Fibroblast of pulmonary artery (primary cell): Measurements from ENCODE around the gene LCTL.

Source experiments
- DNase-seq: peaks from one replicate; pipeline ENCODE4 v3.0.0-alpha.2; 2010; ENCODE audit warnings: low read depth
- H3K4me3 ChIP-seq: replicated peaks from 2 replicates; pipeline ENCODE4 v1.5.1; 2011; ENCODE audit warnings: low read depth, mild to moderate bottlenecking, control low read depth, low read length, moderate library complexity
- TF ChIP-seq, protein P1 (sequence below): IDR thresholded peaks from 2 replicates; pipeline ENCODE4 v1.5.1; 2011; ENCODE audit warnings: mild to moderate bottlenecking, control low read depth, low read length, inconsistent platforms; ENCODE audit errors: missing control alignments

The LCTL gene

DNA sequence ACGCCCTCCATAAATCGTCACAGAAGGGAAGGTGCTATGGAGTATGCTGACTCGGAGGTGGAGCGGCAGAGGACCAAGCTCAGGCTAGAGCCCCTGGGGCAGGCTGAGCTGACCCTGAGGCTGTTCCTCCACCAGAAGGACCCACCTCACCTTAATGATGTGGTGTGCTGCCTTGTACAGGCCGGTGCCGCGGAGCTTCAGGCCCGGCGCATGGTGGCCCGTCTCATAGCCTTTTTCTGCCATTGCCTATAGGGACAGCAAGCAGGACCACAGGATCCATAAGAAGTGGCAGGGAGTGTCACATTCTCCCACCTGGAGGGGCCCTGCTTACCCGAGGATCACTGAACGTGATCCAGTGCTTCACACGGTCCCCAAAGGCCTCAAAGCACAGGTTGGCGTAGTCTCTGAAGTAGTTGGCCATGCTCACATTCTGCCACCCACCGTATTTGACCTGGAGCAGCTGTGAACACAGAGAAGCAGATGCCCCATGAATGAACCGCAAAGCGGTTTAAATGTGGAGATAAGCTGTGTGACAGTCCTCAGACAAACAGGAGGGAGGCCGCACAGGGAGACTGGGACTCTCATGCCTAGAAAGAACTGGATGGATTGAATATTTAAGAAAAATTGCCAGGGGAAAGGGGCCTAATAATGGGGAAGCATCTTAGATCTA, 4.8 kb downstream of the LCTL start:
- no peak for DNase-seq
- TF ChIP-seq, protein P1, sequence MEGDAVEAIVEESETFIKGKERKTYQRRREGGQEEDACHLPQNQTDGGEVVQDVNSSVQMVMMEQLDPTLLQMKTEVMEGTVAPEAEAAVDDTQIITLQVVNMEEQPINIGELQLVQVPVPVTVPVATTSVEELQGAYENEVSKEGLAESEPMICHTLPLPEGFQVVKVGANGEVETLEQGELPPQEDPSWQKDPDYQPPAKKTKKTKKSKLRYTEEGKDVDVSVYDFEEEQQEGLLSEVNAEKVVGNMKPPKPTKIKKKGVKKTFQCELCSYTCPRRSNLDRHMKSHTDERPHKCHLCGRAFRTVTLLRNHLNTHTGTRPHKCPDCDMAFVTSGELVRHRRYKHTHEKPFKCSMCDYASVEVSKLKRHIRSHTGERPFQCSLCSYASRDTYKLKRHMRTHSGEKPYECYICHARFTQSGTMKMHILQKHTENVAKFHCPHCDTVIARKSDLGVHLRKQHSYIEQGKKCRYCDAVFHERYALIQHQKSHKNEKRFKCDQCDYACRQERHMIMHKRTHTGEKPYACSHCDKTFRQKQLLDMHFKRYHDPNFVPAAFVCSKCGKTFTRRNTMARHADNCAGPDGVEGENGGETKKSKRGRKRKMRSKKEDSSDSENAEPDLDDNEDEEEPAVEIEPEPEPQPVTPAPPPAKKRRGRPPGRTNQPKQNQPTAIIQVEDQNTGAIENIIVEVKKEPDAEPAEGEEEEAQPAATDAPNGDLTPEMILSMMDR: no peak
- H3K4me3 ChIP-seq: no peak overlapping the region

DNA sequence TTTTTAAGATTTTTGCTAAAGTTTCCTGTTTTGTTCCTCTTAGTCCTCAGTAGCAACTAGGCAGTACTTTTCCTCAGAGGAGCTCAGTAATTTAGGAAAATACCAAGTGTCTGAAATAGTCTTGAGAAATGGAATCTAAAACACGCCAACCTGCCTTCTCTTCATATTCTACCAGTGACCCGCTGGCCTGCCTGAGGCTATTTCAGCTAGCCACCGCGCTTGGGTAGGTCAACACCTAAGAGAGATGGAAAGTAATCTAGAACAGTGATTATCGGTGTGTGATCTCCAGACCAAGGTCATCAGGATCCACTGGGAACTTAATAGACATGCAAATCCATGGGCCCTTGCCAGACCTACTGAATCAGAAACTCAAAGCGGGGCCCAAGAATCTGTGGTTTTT, 7.5 kb downstream of the LCTL start:
- no peak overlapping the region for H3K4me3 ChIP-seq
- TF ChIP-seq, protein P1: no peak
- no peak for DNase-seq

DNA sequence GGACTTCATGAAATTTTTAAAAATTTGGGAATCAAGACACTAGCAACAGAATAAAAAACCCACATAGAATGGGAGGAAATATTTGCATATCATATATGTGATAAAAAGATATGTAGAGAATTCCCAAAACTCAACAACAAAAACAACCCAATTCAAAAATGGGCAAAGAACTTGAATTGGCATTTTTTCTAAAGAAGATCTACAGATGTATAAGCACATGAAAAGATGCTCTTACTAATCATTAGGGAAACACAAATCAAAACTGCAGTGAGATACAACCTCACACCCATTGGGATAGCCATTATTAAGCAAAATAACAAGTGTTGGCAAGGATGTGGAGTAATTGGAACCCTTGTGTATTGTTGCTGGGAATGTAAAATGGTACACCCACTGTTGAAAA, 10.1 kb downstream of the LCTL start:
- DNase-seq: no peak
- TF ChIP-seq, protein P1: no peak
- H3K4me3 ChIP-seq: no peak overlapping the region

DNA sequence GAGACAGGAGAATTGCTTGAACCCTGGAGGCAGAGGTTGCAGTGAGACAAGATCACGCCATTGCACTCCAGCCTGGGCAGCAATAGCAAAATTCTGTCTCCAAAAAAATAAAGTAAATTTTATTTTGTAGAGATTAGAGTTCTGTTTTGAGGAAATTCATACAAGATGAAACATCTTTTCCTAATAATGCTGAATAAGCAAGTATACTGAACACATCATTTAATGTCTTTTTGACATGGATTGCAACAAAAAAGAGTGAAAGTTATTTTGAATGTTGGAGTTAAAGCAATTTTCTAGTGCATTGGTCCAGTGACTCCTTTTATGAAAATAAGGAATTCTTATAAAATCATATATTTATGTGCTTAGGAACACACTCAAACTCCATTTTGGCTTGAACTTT, 20.5 kb downstream of the LCTL start:
- DNase-seq: no peak
- TF ChIP-seq, protein P1: no peak
- no peak overlapping the region for H3K4me3 ChIP-seq

DNA sequence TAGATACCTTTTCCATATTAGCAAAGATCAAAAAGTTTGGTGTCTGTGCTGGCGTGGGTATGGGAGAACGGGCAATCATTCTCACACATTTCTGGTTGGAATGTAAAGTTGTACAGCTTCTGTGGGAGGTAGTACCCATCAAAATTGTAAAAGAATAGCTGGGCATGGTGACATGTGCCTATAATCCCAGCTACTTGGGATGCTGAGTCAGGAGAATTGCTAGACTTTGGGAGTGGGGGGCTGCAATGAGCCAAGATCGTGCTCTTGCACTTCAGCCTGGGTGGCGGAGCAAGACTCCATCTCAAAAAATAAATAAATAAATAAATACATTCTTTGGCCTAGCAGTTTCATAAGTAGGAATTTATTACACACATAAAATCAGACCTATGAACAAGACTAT, 22.9 kb downstream of the LCTL start:
- TF ChIP-seq, protein P1: no peak
- no peak overlapping the region for H3K4me3 ChIP-seq
- no peak for DNase-seq

DNA sequence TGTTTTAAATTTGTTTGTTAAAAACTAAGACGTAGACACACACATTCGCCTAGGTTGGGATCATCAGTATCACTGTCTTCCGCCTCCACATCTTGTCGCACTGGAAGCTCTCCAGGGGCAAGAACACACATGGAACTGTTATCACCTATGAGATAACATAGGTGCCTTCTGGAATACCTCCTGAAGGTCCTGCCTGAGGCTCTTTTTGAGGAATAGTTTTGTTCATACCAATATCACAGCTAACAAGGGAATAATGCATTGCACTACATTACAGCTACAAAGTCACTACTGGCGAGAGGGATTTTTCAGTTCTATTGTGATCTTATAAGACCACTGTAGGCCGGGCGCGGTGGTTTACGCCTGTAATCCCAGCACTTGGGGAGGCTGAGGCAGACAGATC, 30.7 kb downstream of the LCTL start:
- no peak for DNase-seq
- no peak overlapping the region for H3K4me3 ChIP-seq
- TF ChIP-seq, protein P1: no peak

DNA sequence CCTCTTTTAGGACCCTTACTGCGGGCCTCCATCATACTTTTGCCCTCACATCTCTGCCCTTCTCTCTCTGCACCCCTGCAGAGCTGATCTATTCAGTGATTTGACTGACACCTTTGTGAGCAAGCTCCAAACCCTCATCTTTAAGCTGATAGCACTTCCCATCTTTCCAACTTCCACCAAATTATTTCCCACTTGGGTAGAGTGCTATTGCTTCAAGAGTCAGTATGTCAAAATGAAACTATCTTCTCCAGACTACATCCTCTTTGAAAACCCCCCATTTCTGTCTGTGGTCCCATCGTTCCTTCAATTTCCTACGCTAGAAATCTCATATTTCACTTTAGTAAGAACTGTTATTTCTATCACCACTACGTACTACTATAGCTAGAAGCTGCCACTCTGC, 41.0 kb downstream of the LCTL start:
- TF ChIP-seq, protein P1: no peak
- H3K4me3 ChIP-seq: no peak overlapping the region
- no peak for DNase-seq
